Cardiac muscle cell (in vitro differentiated cells and primary cell): Measurements from ENCODE around the gene PLEKHO2. TPM values are rescaled to one million over a fixed set of nuclear protein-coding genes. Genes with fewer than 3 reads are reported as not detected.

Experiments
- DNase-seq, 2 donors: peaks; one replicate each; pipeline versions ENCODE4 v3.0.0 to v3.0.0-alpha.2; 2010 to 2017; ENCODE audit warnings: low read depth in 1 of 2, low spot score in 1 of 2
- H3K27ac ChIP-seq: fragments of 200-600 bp; sonication (generic); 2 replicates; pipeline ENCODE4 v1.5.1; 2016
- H3K27me3 ChIP-seq: fragments of 200-600 bp; sonication (generic); 2 replicates; pipeline ENCODE4 v1.6.0; 2016; ENCODE audit warnings: control low read depth
- H3K36me3 ChIP-seq: fragments of 200-600 bp; sonication (generic); 2 replicates; pipeline ENCODE4 v1.5.1; 2016; ENCODE audit warnings: control low read depth
- H3K4me1 ChIP-seq: fragments of 200-600 bp; sonication (generic); 2 replicates; pipeline ENCODE4 v1.8.1; 2017; ENCODE audit warnings: low read depth, mild to moderate bottlenecking, mixed run types
- H3K4me3 ChIP-seq: fragments of 200-600 bp; sonication (generic); 2 replicates; pipeline ENCODE4 v1.5.1; 2016; ENCODE audit warnings: mild to moderate bottlenecking
- H3K9me3 ChIP-seq: fragments of 200-600 bp; sonication (generic); 2 replicates; pipeline ENCODE4 v1.5.1; 2017; ENCODE audit warnings: low read depth, mild to moderate bottlenecking, control low read depth
- polyA plus RNA-seq: library from polyadenylated mRNA; unstranded; fragments of >200 nt; fragmentation: Nextera tagmentation; extraction: Ambion mirVana; gene quantifications from 2 replicates; pipeline ENCODE4 v1.2.1, GENCODE V29; 2016
- total RNA-seq: library from RNA; depleted of rRNA; stranded (reverse); fragments of >200 nt; gene quantifications from 2 replicates; pipeline ENCODE4 v1.2.3, GENCODE V29; 2016
- TF ChIP-seq, protein P1 (sequence below): IDR thresholded peaks from 2 replicates; pipeline ENCODE4 v1.5.1; 2012; ENCODE audit warnings: low read depth, mild to moderate bottlenecking, low read length

Gene PLEKHO2
- total and polyA plus RNA-seq, 2 experiments from 2014 or later, result 9.3 to 9.4 TPM

DNA sequence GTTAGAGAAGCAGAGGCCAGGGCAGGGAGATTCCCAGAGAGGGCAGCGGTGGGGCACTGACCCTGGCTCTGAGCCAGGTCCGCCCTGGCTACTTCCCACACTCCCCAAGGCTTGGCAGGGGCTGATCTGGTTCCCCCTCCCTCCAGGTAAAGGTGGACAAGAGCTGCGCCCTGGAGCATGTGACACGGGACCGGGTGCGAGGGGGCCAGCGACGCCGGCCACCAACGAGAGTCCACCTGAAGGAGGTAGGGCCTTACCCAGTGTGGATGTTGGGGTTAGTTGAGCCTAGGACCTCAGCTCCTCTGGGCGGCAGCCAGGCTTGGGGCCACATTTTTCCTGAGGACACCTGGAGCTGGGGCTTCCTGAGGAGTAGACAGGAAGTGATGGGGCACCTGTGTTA is 19.6 kb downstream of the PLEKHO2 start:
- DNase-seq, result no peak
- no peaks in the 10 kb centered on the region for H3K9me3 ChIP-seq
- no peaks in the 10 kb centered on the region for H3K36me3 ChIP-seq
- TF ChIP-seq, protein P1, sequence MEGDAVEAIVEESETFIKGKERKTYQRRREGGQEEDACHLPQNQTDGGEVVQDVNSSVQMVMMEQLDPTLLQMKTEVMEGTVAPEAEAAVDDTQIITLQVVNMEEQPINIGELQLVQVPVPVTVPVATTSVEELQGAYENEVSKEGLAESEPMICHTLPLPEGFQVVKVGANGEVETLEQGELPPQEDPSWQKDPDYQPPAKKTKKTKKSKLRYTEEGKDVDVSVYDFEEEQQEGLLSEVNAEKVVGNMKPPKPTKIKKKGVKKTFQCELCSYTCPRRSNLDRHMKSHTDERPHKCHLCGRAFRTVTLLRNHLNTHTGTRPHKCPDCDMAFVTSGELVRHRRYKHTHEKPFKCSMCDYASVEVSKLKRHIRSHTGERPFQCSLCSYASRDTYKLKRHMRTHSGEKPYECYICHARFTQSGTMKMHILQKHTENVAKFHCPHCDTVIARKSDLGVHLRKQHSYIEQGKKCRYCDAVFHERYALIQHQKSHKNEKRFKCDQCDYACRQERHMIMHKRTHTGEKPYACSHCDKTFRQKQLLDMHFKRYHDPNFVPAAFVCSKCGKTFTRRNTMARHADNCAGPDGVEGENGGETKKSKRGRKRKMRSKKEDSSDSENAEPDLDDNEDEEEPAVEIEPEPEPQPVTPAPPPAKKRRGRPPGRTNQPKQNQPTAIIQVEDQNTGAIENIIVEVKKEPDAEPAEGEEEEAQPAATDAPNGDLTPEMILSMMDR, result no peak
- peaks cover 16% of the 10 kb centered on the region for H3K4me1 ChIP-seq
- no peaks in the 10 kb centered on the region for H3K27me3 ChIP-seq
- H3K27ac ChIP-seq, result no peak overlapping the region
- no peak overlapping the region for H3K4me3 ChIP-seq

DNA sequence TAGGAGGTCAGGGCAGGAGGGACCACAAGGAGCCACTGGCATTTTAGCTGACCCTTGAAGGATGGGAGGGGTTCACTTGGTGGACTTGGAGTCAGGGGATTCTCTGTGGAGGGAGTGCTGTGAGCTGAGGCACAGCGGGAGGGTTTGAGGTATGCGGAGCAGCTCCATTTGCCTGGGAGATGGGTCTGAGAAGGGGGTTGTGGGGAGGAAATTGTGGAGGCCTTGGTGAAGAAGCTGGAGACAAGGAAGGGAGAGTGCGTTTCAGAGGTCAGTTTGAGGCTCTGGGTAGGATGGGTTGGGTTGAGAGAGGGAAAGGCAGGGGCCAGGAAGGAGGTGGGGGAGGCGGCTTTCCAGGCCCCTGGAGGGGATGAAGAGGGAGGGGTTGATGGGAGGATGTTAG is 20.2 kb downstream of the PLEKHO2 start:
- peaks cover 13% of the 10 kb centered on the region for H3K4me1 ChIP-seq
- no peak overlapping the region for H3K4me3 ChIP-seq
- H3K27me3 ChIP-seq, result no peaks in the 10 kb centered on the region
- no peaks in the 10 kb centered on the region for H3K9me3 ChIP-seq
- H3K36me3 ChIP-seq, result no peaks in the 10 kb centered on the region
- DNase-seq, result no peak
- H3K27ac ChIP-seq, result no peak overlapping the region
- TF ChIP-seq, protein P1, result no peak

DNA sequence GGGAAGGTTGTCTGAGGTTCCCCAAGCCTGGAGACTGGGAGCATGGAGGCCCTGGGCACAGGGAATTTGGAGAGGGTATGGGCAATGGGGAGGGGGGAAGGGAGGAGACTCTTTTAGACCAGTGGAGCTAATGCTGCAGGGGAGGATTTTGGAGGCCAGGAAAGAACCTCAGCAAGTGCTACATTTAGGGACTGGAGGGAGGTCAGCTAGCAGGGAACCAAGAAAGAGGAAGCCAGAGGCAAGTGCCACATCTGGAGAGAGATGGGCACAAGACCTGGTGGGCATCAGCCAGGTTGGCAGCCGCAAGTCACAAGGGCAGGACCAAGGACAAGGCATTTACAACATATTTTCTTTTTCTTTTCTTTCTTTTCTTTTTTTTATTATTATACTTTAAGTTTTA is 20.7 kb downstream of the PLEKHO2 start:
- no peak for DNase-seq
- H3K4me3 ChIP-seq, result no peak overlapping the region
- H3K4me1 ChIP-seq, result peaks cover 10% of the 10 kb centered on the region
- no peaks in the 10 kb centered on the region for H3K9me3 ChIP-seq
- no peaks in the 10 kb centered on the region for H3K27me3 ChIP-seq
- no peaks in the 10 kb centered on the region for H3K36me3 ChIP-seq
- H3K27ac ChIP-seq, result no peak overlapping the region
- TF ChIP-seq, protein P1, result no peak

GRCh38 chr15:64864068-64864467 is 22.4 kb downstream of the PLEKHO2 start:
- TF ChIP-seq, protein P1, result no peak
- Histone ChIP-seq H3K36me3 (no peaks in the 10 kb centered on the region), H3K27ac (no peak overlapping the region)

DNA sequence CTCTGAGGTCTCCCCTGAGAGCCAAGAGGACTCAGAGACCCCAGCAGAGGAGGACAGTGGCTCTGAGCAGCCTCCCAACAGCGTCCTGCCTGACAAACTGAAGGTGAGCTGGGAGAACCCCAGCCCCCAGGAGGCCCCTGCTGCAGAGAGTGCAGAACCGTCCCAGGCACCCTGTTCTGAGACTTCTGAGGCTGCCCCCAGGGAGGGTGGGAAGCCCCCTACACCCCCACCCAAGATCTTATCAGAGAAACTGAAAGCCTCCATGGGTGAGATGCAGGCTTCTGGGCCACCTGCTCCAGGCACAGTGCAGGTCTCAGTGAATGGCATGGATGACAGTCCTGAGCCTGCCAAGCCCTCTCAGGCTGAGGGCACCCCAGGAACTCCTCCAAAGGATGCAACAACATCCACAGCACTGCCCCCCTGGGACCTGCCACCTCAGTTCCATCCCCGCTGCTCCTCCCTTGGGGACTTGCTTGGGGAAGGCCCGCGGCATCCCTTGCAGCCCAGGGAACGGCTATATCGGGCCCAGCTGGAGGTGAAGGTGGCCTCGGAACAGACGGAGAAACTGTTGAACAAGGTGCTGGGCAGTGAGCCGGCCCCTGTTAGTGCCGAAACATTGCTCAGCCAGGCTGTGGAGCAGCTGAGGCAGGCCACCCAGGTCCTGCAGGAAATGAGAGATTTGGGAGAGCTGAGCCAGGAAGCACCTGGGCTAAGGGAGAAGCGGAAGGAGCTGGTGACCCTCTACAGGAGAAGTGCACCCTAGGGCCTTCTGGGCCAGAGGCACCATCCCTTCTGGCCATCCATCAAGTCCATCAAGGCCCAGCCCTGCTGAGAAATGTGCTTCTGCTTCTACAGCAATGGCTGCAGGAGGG is 23.6 kb downstream of the PLEKHO2 start:
- Histone ChIP-seq H3K36me3 (no peaks in the 10 kb centered on the region), H3K27ac (no peak overlapping the region), H3K4me1 (peaks cover 4% of the 10 kb centered on the region), H3K27me3 (no peaks in the 10 kb centered on the region), H3K9me3 (no peaks in the 10 kb centered on the region), H3K4me3 (no peak overlapping the region)
- TF ChIP-seq, protein P1, result no peak
- DNase-seq, result no peak

More at GRCh38 chr15:64864068-64864467, 22.4 kb downstream of the PLEKHO2 start:
- Histone ChIP-seq H3K9me3 (no peaks in the 10 kb centered on the region), H3K4me3 (no peak overlapping the region), H3K4me1 (peaks cover 4% of the 10 kb centered on the region), H3K27me3 (no peaks in the 10 kb centered on the region)
- DNase-seq, result no peak
